Testis (tissue), 3 donors: ENCODE data around the gene ELAC2. TPM values are rescaled to one million over a fixed set of nuclear protein-coding genes. Genes with fewer than 3 reads are reported as not detected.

ENCODE experiments used
- DNase-seq: peaks from one replicate; pipeline ENCODE4 v3.0.0-alpha.2; 2019
- H3K27ac ChIP-seq, 2 donors: fragments of 200-600 bp; sonication (generic); one replicate each; pipeline ENCODE4 v1.5.1; 2019
- H3K27me3 ChIP-seq: fragments of 200-600 bp; sonication (generic); one replicate; pipeline ENCODE4 v1.5.1; 2019
- H3K36me3 ChIP-seq: fragments of 200-600 bp; sonication (generic); one replicate; pipeline ENCODE4 v1.5.1; 2017; ENCODE audit warnings: low read depth; ENCODE audit errors: missing control alignments
- H3K4me1 ChIP-seq: fragments of 200-600 bp; sonication (generic); one replicate; pipeline ENCODE4 v1.5.1; 2019
- H3K4me3 ChIP-seq, 2 donors: fragments of 200-600 bp; sonication (generic); one replicate each; pipeline ENCODE4 v1.5.1; 2017 to 2019
- H3K9me3 ChIP-seq: fragments of 200-600 bp; sonication (generic); one replicate; pipeline ENCODE4 v1.5.1; 2017
- CTCF ChIP-seq, 3 experiments: fragments of 450-650 bp in 2 of 3; fragments of 200-600 bp in 1 of 3; sonication (generic) in 1 of 3; IDR thresholded peaks; one replicate each; pipeline ENCODE4 v1.5.1; 2016 to 2019; ENCODE audit warnings: antibody characterized with exemption in 3 of 3, mild to moderate bottlenecking in 2 of 3, moderate library complexity in 1 of 3
- POLR2A ChIP-seq: fragments of 450-650 bp; IDR thresholded peaks from one replicate; pipeline ENCODE4 v1.6.1; 2017; ENCODE audit warnings: antibody characterized with exemption, mild to moderate bottlenecking, moderate library complexity
- WGBS, 2 donors: methylation state at CpG; one replicate each; pipeline ENCODE4 v1.1.5; 2018; 5-methylcytosine and 5-hydroxymethylcytosine counted together
- intact Hi-C: fragments of 100-400 bp; cut with DNase I; formaldehyde crosslinking; loops from one replicate; pipeline ENCODE4 v1.15.1; 2023; ENCODE audit warnings: low total_unique reads
- polyA plus RNA-seq: library from polyadenylated mRNA; stranded (reverse); fragments of 350-450 nt; fragmentation: Illumina TruSeq; extraction: RNeasy Lipid Tissue Mini Kit (QIAGEN cat#74804); gene quantifications from one replicate; pipeline ENCODE4 v1.2.3, GENCODE V29; 2014; ENCODE audit warnings: low read depth, low replicate concordance; ENCODE audit not compliant: insufficient read depth
- total RNA-seq, 2 donors: library from RNA; depleted of rRNA; stranded (reverse); fragments of >200 nt; gene quantifications; one replicate each; pipeline ENCODE4 v1.2.3, GENCODE V29; 2016

The ELAC2 gene
- total and polyA plus RNA-seq, 3 donors from 2014 or later: 65.0 to 114 (median 108) TPM

GRCh38 chr17:13051915-13052314 is 34.1 kb upstream of the ELAC2 start:
- Histone ChIP-seq H3K9me3 (no peaks in the 10 kb centered on the region), H3K27ac (no peak overlapping the region), H3K27me3 (no peaks in the 10 kb centered on the region), H3K36me3 (no peaks in the 10 kb centered on the region), H3K4me3 (no peak overlapping the region), H3K4me1 (no peaks in the 10 kb centered on the region)
- no peak for DNase-seq
- 75 to 80% methylated on average over 4 of the region's 4 CpGs for WGBS, 2 donors
- TF ChIP-seq POLR2A: no peak
- no peak for TF ChIP-seq CTCF (IDR thresholded peaks at IDR 0.05)
- intact Hi-C loops: no loop called here

- TF ChIP-seq CTCF (IDR thresholded peaks at IDR 0.05) (no peak), POLR2A (no peak)
- DNase-seq: no peak
- intact Hi-C loops: no loop called here
- Histone ChIP-seq H3K27me3 (no peaks in the 10 kb centered on the region), H3K27ac (no peak overlapping the region), H3K4me3 (no peak overlapping the region), H3K9me3 (no peaks in the 10 kb centered on the region), H3K4me1 (no peaks in the 10 kb centered on the region), H3K36me3 (no peaks in the 10 kb centered on the region)
- 73 to 78% methylated on average over 16 of the region's 16 CpGs for WGBS, 2 donors
Observed at GRCh38 chr17:13047011-13047606, 29.3 kb upstream of the ELAC2 start.

GRCh38 chr17:13046361-13046760 is 28.5 kb upstream of the ELAC2 start:
- H3K36me3 ChIP-seq: no peaks in the 10 kb centered on the region
- WGBS, 2 donors: 91 to 92% methylated on average over 12 of the region's 12 CpGs
- no peaks in the 10 kb centered on the region for H3K4me1 ChIP-seq
- H3K4me3 ChIP-seq: no peak overlapping the region
- DNase-seq: no peak
- no peaks in the 10 kb centered on the region for H3K27me3 ChIP-seq
- intact Hi-C loops: no loop called here
- H3K27ac ChIP-seq: no peak overlapping the region
- H3K9me3 ChIP-seq: no peaks in the 10 kb centered on the region
- no peak for TF ChIP-seq POLR2A
- no peak for TF ChIP-seq CTCF (IDR thresholded peaks at IDR 0.05)

GRCh38 chr17:13044572-13045065 is 26.8 kb upstream of the ELAC2 start:
- no peak for DNase-seq
- H3K4me1 ChIP-seq: no peaks in the 10 kb centered on the region
- H3K36me3 ChIP-seq: no peaks in the 10 kb centered on the region
- no peak overlapping the region for H3K27ac ChIP-seq
- no peaks in the 10 kb centered on the region for H3K9me3 ChIP-seq
- no peak overlapping the region for H3K4me3 ChIP-seq
- TF ChIP-seq POLR2A: no peak
- TF ChIP-seq CTCF (IDR thresholded peaks at IDR 0.05): no peak
- intact Hi-C loops: no loop called here
- WGBS, 2 donors: 56 to 69% methylated on average over 7 of the region's 7 CpGs
- H3K27me3 ChIP-seq: no peaks in the 10 kb centered on the region
